DND-41 (cell line): Measurements from ENCODE around the gene NBAS.

Experiments used
- CTCF ChIP-seq: IDR thresholded peaks from 2 replicates; pipeline ENCODE4 v1.5.1; 2012; ENCODE audit warnings: borderline replicate concordance, low read length, moderate library complexity, mild to moderate bottlenecking; ENCODE audit not compliant: poor library complexity, severe bottlenecking; ENCODE audit errors: extremely low read depth
- EZH2 ChIP-seq: IDR thresholded peaks from 3 replicates; pipeline ENCODE4 v1.6.1; 2012; ENCODE audit warnings: borderline replicate concordance, low read depth, mild to moderate bottlenecking, moderate library complexity, low read length, inconsistent platforms; ENCODE audit not compliant: severe bottlenecking

- TF ChIP-seq CTCF (no peak), EZH2 (no peak)
Measured at GRCh38 chr2:15533860-15534480, 27.2 kb downstream of the NBAS start.
